Measurements from ENCODE around the gene GRM5.
A peak's percentile ranks its signal among the peaks of the same experiment; 100 is the strongest.
"Not testable (repeated sequence)": the region's sequence is repeated elsewhere in the genome, so short reads cannot be mapped to it uniquely, and the experiment has no call there.

GRM5 gene

DNA sequence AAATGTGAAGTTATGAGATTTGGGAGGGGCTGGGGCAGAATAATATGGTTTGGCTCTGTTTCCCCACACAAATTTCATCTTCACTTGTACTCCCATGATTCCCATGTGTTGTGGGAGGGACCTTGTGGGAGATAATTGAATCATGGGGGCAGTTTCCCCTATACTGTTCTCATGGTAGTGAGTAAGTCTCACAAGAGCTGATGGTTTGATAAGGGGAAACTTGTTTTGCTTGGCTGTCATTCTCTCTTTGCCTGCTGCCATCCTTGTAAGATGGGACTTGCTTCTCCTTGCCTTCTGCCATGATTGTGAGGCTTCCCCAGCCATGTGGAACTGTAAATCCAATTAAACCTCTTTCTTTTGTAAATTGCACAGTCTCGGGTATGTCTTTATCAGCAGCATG is 531.1 kb downstream of the GRM5 start:
- not testable (repeated sequence) for H3K9ac ChIP-seq (ENCODE audit: low read depth, low read length); H3K9me3 ChIP-seq (ENCODE audit: control insufficient read depth, insufficient read depth, low read length); H3K36me3 ChIP-seq (ENCODE audit: insufficient read depth, low read length); H3K4me1 ChIP-seq (ENCODE audit: insufficient read depth, low read length)

DNA sequence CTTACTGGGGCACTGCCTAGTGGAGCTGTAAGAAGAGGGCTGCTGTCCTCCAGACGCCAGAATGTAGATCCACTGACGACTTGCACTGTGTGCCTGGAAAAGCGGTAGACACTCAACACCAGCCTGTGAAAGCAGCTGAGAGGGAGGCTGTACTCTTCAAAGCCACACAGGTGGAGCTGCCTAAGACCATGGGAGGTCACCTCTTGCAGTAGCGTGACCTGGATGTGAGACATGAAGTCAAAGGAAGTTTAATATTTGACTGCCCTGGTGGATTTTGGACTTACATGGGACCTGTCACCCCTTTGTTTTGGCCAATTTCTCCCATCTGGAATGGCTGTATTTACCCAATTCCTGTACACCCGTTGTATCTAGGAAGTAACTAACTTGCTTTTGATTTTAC is 531.6 kb downstream of the GRM5 start:
- Histone ChIP-seq H3K36me3 (ENCODE audit: insufficient read depth, low read length) (no peaks in the 10 kb centered on the region), H3K4me1 (ENCODE audit: insufficient read depth, low read length) (no peaks in the 10 kb centered on the region), H3K9ac (ENCODE audit: low read depth, low read length) (no peak overlapping the region), H3K9me3 (ENCODE audit: control insufficient read depth, insufficient read depth, low read length) (no peaks in the 10 kb centered on the region)

DNA sequence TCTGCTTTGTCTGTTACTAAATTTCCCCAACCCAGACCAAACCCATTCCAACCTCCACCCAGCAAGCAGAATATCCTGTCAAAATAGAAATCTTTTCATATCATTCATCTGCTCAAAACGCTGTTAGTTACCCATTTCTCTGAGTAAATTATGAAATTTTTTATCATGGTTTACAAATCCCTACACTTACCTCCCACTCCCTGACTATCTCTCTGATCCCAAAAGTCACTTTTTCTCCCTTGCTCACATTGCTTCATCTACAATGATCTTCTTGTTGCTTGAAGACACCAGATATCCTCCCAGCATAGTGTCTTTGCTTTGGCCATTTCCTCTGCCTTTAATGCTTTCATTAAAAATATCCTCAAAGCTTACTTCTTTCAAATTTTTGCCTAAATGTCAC is 532.8 kb downstream of the GRM5 start:
- Histone ChIP-seq H3K9ac (ENCODE audit: low read depth, low read length) (no peak overlapping the region), H3K4me1 (ENCODE audit: insufficient read depth, low read length) (no peaks in the 10 kb centered on the region), H3K9me3 (ENCODE audit: control insufficient read depth, insufficient read depth, low read length) (no peaks in the 10 kb centered on the region), H3K36me3 (ENCODE audit: insufficient read depth, low read length) (no peaks in the 10 kb centered on the region)

DNA sequence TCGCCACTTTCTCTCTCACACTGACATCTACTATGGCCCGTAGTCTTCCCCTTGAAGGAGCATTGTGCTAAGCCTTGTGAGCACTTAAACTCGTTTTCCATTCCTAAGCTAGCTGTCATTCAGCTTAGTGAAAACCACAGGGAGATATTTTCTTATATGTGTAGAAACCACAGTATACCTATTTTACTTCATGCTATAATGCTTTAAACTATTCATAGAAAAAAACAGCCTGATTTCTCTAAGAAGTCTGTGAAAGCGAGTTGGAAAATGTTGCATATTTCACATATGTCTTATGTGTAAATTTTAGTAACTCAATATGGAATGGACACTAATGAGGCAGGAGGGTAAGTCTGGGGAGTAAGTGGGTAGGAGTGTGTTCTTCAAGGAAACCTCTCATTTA is 534.0 kb downstream of the GRM5 start:
- Histone ChIP-seq H3K36me3 (ENCODE audit: insufficient read depth, low read length) (no peaks in the 10 kb centered on the region), H3K9ac (ENCODE audit: low read depth, low read length) (no peak overlapping the region), H3K4me1 (ENCODE audit: insufficient read depth, low read length) (no peaks in the 10 kb centered on the region), H3K9me3 (ENCODE audit: control insufficient read depth, insufficient read depth, low read length) (no peaks in the 10 kb centered on the region)

DNA sequence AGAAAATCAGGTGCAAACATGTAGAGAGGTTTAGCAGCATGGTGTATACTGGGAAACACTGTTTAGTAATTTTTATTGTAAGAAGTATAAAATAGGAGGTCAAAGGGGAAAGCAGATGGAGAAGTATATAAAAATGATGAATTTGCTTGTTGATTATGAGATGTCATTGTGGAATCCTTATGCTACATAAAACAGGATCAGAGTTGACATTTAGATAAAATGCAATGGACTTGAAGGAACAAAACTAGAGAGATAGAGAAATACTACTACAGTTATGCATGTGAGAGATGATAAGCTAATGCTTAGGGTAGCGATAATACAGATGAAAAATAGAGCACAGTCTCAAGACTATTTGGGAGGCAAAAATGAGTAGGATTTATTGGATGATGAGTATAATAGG is 536.4 kb downstream of the GRM5 start:
- Histone ChIP-seq H3K36me3 (ENCODE audit: insufficient read depth, low read length) (no peaks in the 10 kb centered on the region), H3K9ac (ENCODE audit: low read depth, low read length) (no peak overlapping the region), H3K9me3 (ENCODE audit: control insufficient read depth, insufficient read depth, low read length) (no peaks in the 10 kb centered on the region), H3K4me1 (ENCODE audit: insufficient read depth, low read length) (no peaks in the 10 kb centered on the region)

DNA sequence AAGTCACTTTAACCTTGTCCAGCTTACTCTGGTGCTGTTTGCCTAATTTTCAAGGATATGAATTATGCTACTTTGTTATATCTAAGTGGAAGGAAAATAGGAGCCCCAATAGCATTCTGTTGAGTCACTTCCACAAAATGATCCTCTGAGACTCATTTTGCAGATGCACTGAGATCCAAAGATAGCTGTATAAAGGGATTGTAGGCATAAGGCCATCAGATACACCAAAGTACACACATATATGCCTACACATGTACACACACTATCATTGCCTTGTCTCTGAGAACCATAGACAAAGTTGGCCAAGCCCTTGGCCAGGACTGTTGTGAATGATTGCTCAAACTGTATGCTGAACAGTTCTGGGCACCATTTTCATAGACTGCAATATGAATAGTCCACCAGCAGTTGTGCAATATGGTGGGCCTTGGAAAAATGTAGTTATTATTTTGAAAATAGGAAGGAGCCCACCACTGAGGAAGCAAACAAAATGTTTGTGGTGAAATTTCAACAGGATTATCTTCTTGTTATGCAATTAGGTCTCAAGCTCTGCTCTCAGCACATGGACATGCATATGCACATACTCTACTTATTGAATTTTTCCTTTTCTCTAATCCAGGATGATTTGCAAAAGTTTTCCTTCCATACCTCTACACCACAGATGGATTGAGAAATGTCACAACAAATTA is 542.3 kb downstream of the GRM5 start:
- H3K9ac ChIP-seq (ENCODE audit: low read depth, low read length) = no peak overlapping the region
- no peaks in the 10 kb centered on the region for H3K36me3 ChIP-seq (ENCODE audit: insufficient read depth, low read length)
- H3K4me1 ChIP-seq (ENCODE audit: insufficient read depth, low read length) = no peaks in the 10 kb centered on the region; the same call in 1 of the 2 replicates
- H3K9me3 ChIP-seq (ENCODE audit: control insufficient read depth, insufficient read depth, low read length) = no peaks in the 10 kb centered on the region

DNA sequence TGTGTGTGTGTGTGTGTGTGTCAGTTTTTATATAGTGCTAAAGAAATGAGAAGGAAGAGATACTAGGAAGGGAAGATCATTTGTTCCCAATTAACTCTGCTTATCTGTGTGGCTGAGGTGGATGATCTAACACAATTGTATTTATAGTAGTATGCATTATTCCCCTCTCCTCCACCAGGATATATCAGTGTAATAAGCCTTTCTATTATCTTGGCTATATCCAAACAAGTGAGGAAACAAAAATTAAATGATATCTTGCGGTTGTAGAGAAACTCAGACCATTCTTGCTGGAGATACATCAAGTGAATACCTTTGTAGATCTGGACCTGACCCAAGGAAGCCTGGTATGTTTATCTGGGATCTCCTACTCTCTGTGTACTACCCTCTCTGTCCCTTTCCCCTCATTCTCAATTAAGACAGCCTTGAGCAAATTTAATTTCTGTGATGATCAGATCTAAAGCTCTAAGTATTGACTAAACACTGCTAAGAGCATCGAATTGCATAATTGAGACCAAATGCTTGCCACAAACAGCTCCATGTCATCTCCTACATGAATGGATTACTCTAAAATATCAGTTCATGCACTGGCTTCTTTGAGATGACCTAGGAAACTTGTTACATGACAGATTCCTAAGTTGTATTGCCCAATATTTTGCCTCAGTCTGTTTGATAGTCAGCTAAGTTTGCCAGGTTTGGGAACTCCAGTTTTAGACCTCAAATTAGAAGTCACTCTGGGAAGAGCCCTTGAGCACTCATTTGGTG is 543.0 kb downstream of the GRM5 start:
- no peak overlapping the region for H3K9ac ChIP-seq (ENCODE audit: low read depth, low read length)
- no peaks in the 10 kb centered on the region; the same call in 1 of the 2 replicates for H3K4me1 ChIP-seq (ENCODE audit: insufficient read depth, low read length)
- no peaks in the 10 kb centered on the region for H3K36me3 ChIP-seq (ENCODE audit: insufficient read depth, low read length)
- no peaks in the 10 kb centered on the region for H3K9me3 ChIP-seq (ENCODE audit: control insufficient read depth, insufficient read depth, low read length)

DNA sequence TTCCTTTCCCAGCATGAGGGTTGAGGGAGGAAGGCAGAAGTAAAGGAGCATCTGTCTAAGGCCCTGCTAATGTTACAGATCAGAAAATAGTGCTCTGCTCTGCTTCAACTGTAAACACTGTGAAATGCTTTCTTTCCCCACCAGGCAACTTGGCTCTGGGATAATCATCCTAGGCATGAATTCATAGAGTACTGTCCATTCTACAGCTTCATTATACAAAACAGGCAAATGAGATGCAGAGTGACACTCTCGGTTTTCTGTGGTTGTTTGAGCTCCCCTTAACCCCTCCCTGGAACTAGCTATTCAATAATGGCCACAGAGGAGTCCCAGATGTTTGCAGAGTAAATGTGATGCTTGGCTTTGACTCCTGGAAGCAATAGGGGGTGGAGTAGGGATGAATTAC is 544.0 kb downstream of the GRM5 start:
- H3K9ac ChIP-seq (ENCODE audit: low read depth, low read length) = no peak overlapping the region
- H3K36me3 ChIP-seq (ENCODE audit: insufficient read depth, low read length) = no peaks in the 10 kb centered on the region
- no peaks in the 10 kb centered on the region; the same call in 1 of the 2 replicates for H3K4me1 ChIP-seq (ENCODE audit: insufficient read depth, low read length)
- no peaks in the 10 kb centered on the region for H3K9me3 ChIP-seq (ENCODE audit: control insufficient read depth, insufficient read depth, low read length)

DNA sequence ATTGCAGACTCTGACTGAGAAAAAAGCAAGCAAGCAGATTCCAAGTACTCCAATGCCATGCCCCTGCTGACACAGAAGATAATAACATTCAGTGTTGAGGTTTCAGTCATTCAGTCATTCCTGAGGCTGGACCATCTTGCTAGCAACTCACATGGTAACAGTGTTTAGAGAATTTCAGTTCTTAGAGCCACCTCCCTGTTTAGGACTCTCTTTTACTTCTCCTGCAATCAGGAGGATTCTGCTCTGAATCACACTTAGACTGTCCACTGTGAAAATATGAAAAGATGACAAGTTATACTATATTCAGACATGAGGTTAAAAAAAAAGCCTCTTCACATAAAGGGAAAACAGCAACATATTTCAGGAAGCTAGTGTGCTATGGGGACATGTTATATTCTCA is 544.4 kb downstream of the GRM5 start:
- H3K4me1 ChIP-seq (ENCODE audit: insufficient read depth, low read length) = no peaks in the 10 kb centered on the region; the same call in 1 of the 2 replicates
- no peaks in the 10 kb centered on the region for H3K9me3 ChIP-seq (ENCODE audit: control insufficient read depth, insufficient read depth, low read length)
- H3K9ac ChIP-seq (ENCODE audit: low read depth, low read length) = no peak overlapping the region
- H3K36me3 ChIP-seq (ENCODE audit: insufficient read depth, low read length) = no peaks in the 10 kb centered on the region

DNA sequence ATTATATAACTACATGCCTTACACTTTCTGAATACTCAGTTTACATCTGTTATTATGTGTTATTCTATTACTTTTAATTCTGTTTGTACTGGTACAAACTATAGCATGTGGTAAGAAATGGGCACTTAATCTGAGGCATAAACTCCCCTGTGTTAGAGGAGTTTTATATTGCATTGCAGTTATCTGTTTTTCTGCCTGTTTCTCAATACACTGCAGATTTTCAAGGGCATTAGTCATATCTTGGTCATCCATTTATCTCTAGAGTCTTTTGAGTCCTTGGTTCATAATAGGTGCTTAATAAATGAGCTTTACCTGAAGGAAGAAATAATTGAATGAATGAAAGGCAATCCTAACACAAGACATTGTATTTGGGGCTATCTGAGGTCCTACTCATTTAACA is 545.4 kb downstream of the GRM5 start:
- H3K36me3 ChIP-seq (ENCODE audit: insufficient read depth, low read length) = no peaks in the 10 kb centered on the region
- H3K9me3 ChIP-seq (ENCODE audit: control insufficient read depth, insufficient read depth, low read length) = no peaks in the 10 kb centered on the region
- H3K4me1 ChIP-seq (ENCODE audit: insufficient read depth, low read length) = no peaks in the 10 kb centered on the region; the same call in 1 of the 2 replicates
- no peak overlapping the region for H3K9ac ChIP-seq (ENCODE audit: low read depth, low read length)

DNA sequence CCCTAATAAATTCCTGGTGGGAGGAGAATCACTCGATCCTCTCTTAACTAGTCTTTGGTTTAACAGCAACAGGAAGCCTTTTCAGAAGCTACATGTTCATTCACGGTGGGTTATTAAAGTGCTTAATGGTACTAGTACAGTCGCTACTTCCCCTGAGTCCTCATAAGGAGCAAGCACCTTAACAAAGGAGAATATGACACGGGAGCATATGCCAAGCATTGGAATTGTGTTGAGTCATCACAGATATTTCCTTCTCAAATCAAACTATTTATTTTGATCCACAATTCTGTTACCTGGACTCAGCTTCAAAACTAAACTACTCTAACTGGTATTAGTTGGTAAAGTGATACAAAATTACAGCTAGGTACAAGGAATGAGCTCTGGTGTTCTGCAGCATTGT is 550.8 kb downstream of the GRM5 start:
- no peak overlapping the region for H3K9ac ChIP-seq (ENCODE audit: low read depth, low read length)
- H3K36me3 ChIP-seq (ENCODE audit: insufficient read depth, low read length) = no peaks in the 10 kb centered on the region
- no peaks in the 10 kb centered on the region for H3K4me1 ChIP-seq (ENCODE audit: insufficient read depth, low read length)
- no peaks in the 10 kb centered on the region for H3K9me3 ChIP-seq (ENCODE audit: control insufficient read depth, insufficient read depth, low read length)

DNA sequence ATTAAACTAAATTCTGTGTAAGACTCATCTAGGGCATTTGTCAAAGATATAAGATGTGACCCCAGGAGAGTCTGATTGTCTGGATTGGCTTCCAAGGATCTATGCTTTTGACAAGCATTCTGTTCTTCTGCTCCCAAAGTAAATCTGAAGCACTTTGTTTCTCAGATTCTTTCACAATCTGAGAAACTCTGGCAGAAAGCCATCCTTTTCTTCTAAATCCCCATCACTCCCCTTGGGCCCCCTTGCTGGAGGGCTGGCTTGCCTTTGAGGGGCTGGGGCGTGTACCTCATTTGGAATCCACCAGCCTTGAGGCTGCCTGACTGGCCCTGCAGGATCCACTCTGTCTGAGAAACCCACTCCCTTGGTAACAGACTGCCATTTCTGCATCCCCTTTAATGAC is 554.8 kb downstream of the GRM5 start:
- H3K9ac ChIP-seq (ENCODE audit: low read depth, low read length) = no peak overlapping the region
- H3K9me3 ChIP-seq (ENCODE audit: control insufficient read depth, insufficient read depth, low read length) = no peaks in the 10 kb centered on the region
- H3K4me1 ChIP-seq (ENCODE audit: insufficient read depth, low read length) = peaks cover 3% of the 10 kb centered on the region
- H3K36me3 ChIP-seq (ENCODE audit: insufficient read depth, low read length) = no peaks in the 10 kb centered on the region

DNA sequence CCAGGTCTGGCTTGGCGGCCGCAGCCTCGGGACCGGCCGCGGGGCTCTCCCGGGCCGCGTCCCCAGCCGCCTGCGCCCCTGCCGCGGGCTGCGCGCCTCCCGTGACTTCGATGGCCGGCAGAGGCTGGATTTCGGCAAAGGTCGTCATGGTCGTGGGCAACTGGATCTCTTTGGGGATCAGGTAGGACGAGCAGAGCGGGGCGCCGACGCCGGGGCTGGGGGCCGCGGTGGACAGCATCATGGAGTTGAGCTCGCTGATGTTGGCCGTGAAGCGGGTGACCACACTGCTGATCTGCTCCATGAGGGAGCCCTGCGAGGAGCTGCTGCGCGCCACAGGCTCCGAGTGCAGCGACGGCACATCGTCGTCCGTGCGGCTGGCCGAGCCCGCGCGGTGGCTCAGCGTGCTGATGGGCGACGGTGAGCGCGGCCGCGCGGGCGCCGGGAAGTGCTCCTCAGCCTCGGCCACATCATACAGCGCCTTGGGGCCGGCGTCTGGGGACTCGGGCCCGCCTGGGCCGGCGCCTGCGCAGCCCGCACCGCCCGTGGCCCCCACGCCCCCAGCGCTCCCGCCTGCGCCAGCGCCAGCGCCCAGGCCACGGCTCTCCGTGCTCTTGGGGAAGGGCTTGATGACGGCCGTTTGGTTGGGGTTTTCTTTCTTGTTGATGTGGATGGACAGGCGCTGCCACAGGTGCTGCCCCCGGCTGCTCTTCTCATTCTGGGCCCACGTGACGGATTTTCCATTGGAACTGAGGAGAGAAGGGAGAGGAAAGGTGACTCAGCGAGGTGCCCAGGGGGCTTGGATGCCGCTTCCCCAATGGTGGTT is 556.8 kb downstream of the GRM5 start:
- H3K36me3 ChIP-seq (ENCODE audit: insufficient read depth, low read length) = no peaks in the 10 kb centered on the region
- H3K9ac ChIP-seq (ENCODE audit: low read depth, low read length) = peak overlapping the region; percentile 75
- H3K9me3 ChIP-seq (ENCODE audit: control insufficient read depth, insufficient read depth, low read length) = no peaks in the 10 kb centered on the region
- H3K4me1 ChIP-seq (ENCODE audit: insufficient read depth, low read length) = peaks cover 3% of the 10 kb centered on the region

DNA sequence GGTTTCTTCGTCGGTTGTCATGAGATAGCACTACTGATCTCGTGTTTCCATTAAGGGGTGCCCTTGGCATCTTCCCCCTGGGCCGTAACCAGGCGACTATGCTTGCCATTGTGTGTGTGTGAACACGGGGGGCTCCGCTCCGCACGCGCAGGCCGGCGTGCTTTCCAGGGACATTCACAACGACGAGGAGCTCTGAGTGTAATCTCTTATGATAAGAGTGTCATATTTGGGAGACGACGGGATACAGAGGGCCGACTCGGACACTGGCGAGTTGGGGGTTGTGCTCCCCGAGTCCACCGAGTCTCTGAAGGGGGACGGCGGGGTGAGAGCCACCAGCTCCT is 557.4 kb downstream of the GRM5 start:
- peaks cover 3% of the 10 kb centered on the region for H3K4me1 ChIP-seq (ENCODE audit: insufficient read depth, low read length)
- peak overlapping the region; percentile 75; the same call in 1 of the 2 replicates for H3K9ac ChIP-seq (ENCODE audit: low read depth, low read length)
- H3K36me3 ChIP-seq (ENCODE audit: insufficient read depth, low read length) = no peaks in the 10 kb centered on the region
- no peaks in the 10 kb centered on the region for H3K9me3 ChIP-seq (ENCODE audit: control insufficient read depth, insufficient read depth, low read length)

Measured in ES-I3 (cell line).